Kidney epithelial cell (primary cell): Measurements from ENCODE around the gene BPIFB3. TPM values are rescaled to one million over a fixed set of nuclear protein-coding genes. Genes with fewer than 3 reads are reported as not detected.

Experiments used
- DNase-seq: peaks from one replicate; pipeline ENCODE4 v3.0.0-alpha.2; 2010; ENCODE audit warnings: low read depth
- H3K27me3 ChIP-seq: 2 replicates; pipeline ENCODE4 v1.6.0; 2011; ENCODE audit warnings: low read length; ENCODE audit not compliant: control insufficient read depth, insufficient read depth
- H3K36me3 ChIP-seq: 2 replicates; pipeline ENCODE4 v1.5.1; 2011; ENCODE audit warnings: low read length; ENCODE audit not compliant: control insufficient read depth, insufficient read depth
- H3K4me3 ChIP-seq: 2 replicates; pipeline ENCODE4 v1.5.1; 2011; ENCODE audit warnings: low read depth, mild to moderate bottlenecking, control low read depth, low read length
- CTCF ChIP-seq: IDR thresholded peaks from 2 replicates; pipeline ENCODE4 v1.5.1; 2011; ENCODE audit warnings: mild to moderate bottlenecking, moderate library complexity, low read length, control low read depth, inconsistent platforms; ENCODE audit not compliant: insufficient read depth, poor library complexity, severe bottlenecking
- total RNA-seq: library from RNA; depleted of rRNA; stranded (reverse); fragments of >200 nt; gene quantifications from 2 replicates; pipeline ENCODE4 v1.2.3, GENCODE V29; 2015

Gene BPIFB3
- total RNA-seq, 1 donor from 2014 or later: not detected

- no peak for DNase-seq
- H3K36me3 ChIP-seq: no peaks in the 10 kb centered on the region
- TF ChIP-seq CTCF: no peak
- H3K27me3 ChIP-seq: no peaks in the 10 kb centered on the region
- H3K4me3 ChIP-seq: no peak overlapping the region
Observed at GRCh38 chr20:33083544-33084340, 30.0 kb downstream of the BPIFB3 start.

- Histone ChIP-seq H3K36me3 (no peaks in the 10 kb centered on the region), H3K4me3 (no peak overlapping the region), H3K27me3 (no peaks in the 10 kb centered on the region)
- no peak for TF ChIP-seq CTCF
- DNase-seq: no peak
Observed at GRCh38 chr20:33084722-33085121, 31.0 kb downstream of the BPIFB3 start.

DNA sequence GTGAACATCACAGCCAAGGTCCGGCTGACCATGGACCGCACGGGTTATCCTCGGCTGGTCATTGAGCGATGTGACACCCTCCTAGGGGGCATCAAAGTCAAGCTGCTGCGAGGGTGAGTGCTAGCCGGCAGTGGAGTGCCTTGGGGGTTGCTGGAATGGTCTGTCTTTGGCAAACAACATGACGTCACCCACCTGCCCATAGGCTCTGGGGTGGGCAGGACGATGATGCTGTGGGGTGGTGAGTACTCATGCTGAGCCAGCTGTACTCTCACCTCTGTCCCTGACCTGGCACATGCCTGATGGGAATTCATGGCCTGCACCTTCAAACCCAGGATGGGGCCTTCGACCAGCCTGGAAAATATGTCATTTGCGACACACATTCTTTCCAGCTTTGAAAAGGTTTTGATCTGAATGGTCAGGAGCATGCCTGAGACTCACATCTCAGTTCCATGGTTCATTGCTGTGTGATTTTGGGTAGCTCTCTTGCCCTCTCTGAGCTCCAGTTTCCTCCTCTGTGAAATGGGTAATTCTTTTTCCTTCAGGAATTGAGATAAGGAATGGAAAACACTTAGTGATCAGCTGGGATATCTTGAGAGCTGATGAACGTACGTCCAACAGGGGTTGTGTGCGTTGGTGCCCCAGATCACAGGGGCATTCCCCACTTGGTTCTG, 32.5 kb downstream of the BPIFB3 start:
- TF ChIP-seq CTCF: no peak
- no peaks in the 10 kb centered on the region for H3K27me3 ChIP-seq
- no peak overlapping the region for H3K4me3 ChIP-seq
- no peaks in the 10 kb centered on the region for H3K36me3 ChIP-seq
- no peak for DNase-seq

- Histone ChIP-seq H3K4me3 (no peak overlapping the region), H3K36me3 (no peaks in the 10 kb centered on the region), H3K27me3 (no peaks in the 10 kb centered on the region)
- TF ChIP-seq CTCF: no peak
- DNase-seq: no peak
Observed at GRCh38 chr20:33091147-33091546, 37.4 kb downstream of the BPIFB3 start.

- no peak for DNase-seq
- Histone ChIP-seq H3K4me3 (no peak overlapping the region), H3K36me3 (no peaks in the 10 kb centered on the region), H3K27me3 (no peaks in the 10 kb centered on the region)
- TF ChIP-seq CTCF: no peak
Observed at GRCh38 chr20:33091693-33092092, 38.0 kb downstream of the BPIFB3 start.
